ENCODE measurements around the gene EDC3. TPM values are rescaled to one million over a fixed set of nuclear protein-coding genes. Genes with fewer than 3 reads are reported as not detected.
"Not testable (repeated sequence)": the region's sequence is repeated elsewhere in the genome, so short reads cannot be mapped to it uniquely, and the experiment has no call there.

Gene EDC3
- total RNA-seq, 1 donor from 2014 or later, result 62.6 TPM

DNA sequence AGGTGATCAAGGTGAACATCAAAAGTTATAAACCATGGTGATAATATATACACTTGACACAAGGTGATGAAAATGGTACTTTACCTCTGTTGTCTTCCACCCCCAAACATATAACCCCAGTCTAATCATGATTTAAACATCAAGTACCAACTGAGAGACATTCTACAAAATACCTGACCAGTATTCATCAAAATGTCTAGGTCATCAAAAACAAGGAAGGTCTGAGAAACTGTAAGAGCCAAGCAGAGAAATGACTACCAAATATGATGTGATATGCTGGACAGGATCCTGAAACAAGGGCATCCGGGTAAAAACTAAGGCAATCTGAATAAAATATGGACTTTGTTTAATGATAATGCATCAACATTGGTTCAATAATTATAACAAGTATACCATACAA lies 27.8 kb downstream of the EDC3 start:
- Mint-ChIP-seq H3K4me3 (ENCODE audit: low read depth) (no peak overlapping the region), H3K27me3 (no peaks in the 10 kb centered on the region), H3K4me1 (ENCODE audit: low read depth) (no peaks in the 10 kb centered on the region), H3K27ac (no peak overlapping the region), H3K9me3 (ENCODE audit: low read depth) (no peaks in the 10 kb centered on the region), H3K36me3 (ENCODE audit: insufficient read depth) (peaks cover 9% of the 10 kb centered on the region)
- TF ChIP-seq CTCF (IDR thresholded peaks at IDR 0.05; ENCODE audit: unreplicated experiment), result no peak
- no peak for DNase-seq (ENCODE audit: low spot score, unreplicated experiment)

- no peaks in the 10 kb centered on the region for H3K4me1 Mint-ChIP-seq (ENCODE audit: low read depth)
- no peak overlapping the region for H3K4me3 Mint-ChIP-seq (ENCODE audit: low read depth)
- TF ChIP-seq CTCF (IDR thresholded peaks at IDR 0.05; ENCODE audit: unreplicated experiment), result no peak
- peaks cover 3% of the 10 kb centered on the region for H3K36me3 Mint-ChIP-seq (ENCODE audit: insufficient read depth)
- no peak for DNase-seq (ENCODE audit: low spot score, unreplicated experiment)
- H3K9me3 Mint-ChIP-seq (ENCODE audit: low read depth), result no peaks in the 10 kb centered on the region
- peak overlapping the region; percentile 80 for H3K27ac Mint-ChIP-seq
- no peaks in the 10 kb centered on the region for H3K27me3 Mint-ChIP-seq
Measured at GRCh38 chr15:74664670-74665069, 31.2 kb downstream of the EDC3 start.

DNA sequence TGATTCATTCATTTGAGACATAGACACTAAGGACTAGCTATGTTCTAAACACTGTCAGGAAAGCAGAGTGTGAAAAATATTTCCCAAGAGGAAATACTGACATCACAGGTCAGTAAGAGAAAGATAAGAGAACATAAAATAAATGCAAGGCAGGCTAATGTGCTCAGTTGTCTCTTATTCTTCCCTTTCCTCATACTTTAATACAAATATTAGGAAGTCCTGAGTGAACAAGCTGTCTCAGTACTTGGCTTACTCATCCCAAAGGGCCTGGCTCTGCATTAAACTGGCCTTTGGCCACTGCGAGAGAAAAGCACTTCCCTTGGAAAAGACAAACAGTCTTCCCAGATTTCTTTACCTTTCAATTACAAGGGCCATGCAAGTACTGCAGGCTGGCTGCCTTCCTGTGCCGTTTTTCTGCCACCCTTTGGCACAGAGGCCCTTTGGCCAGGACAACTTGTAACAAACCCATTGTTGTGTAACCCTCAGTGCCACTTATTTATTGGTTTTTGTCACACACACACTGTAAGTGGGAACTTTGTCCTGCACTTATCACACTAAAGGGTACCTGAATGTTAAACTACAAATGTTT lies 31.7 kb downstream of the EDC3 start:
- no peaks in the 10 kb centered on the region for H3K9me3 Mint-ChIP-seq (ENCODE audit: low read depth)

DNA sequence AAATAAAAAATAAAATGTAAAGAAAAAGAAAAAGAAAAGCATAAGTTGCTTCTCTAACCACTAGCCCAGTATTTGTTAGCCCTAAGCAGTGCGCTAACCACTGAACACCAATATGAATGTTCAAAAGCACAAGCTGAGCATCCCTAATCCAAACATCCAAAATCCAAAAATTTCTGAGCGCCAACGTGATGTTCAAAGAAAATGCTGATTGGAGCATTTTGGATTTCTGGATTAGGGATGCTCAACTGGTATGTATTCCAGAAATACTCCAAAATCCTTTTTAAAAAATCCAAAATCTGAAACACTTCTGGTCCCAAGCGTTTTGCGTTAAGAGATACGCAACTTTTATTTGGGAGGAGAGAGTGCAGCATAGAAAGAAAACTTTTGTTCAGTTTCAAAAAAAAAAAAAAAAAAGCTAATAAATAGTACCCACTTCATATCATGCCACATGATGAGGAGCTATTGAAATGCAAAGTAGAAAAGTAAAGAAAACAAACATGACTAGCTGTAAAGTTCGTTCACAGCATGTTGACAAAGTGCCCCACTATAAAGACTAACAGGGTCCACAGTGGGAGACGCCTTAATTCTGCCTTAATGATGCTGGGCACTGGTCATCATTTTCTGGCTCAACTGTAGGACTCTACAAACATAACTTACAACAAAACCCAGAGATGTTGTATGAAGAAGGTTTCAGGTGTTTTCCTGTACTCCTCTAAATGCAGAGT lies 32.4 kb downstream of the EDC3 start:
- H3K27ac Mint-ChIP-seq, result peak overlapping the region; percentile 62
- H3K27me3 Mint-ChIP-seq, result no peaks in the 10 kb centered on the region
- no peaks in the 10 kb centered on the region for H3K4me1 Mint-ChIP-seq (ENCODE audit: low read depth)
- no peaks in the 10 kb centered on the region for H3K9me3 Mint-ChIP-seq (ENCODE audit: low read depth)
- no peak for TF ChIP-seq CTCF (IDR thresholded peaks at IDR 0.05; ENCODE audit: unreplicated experiment)
- no peak overlapping the region for H3K4me3 Mint-ChIP-seq (ENCODE audit: low read depth)
- no peak for DNase-seq (ENCODE audit: low spot score, unreplicated experiment)
- peaks cover 3% of the 10 kb centered on the region for H3K36me3 Mint-ChIP-seq (ENCODE audit: insufficient read depth)

More for the DNA sequence above, 31.7 kb downstream of the EDC3 start:
- Mint-ChIP-seq H3K36me3 (ENCODE audit: insufficient read depth) (peaks cover 3% of the 10 kb centered on the region), H3K4me1 (ENCODE audit: low read depth) (no peaks in the 10 kb centered on the region), H3K27ac (peak overlapping the region; percentile 62), H3K4me3 (ENCODE audit: low read depth) (no peak overlapping the region), H3K27me3 (no peaks in the 10 kb centered on the region)
- no peak for DNase-seq (ENCODE audit: low spot score, unreplicated experiment)
- no peak for TF ChIP-seq CTCF (IDR thresholded peaks at IDR 0.05; ENCODE audit: unreplicated experiment)

GRCh38 chr15:74662064-74662860 lies 33.6 kb downstream of the EDC3 start:
- Mint-ChIP-seq H3K27me3 (no peaks in the 10 kb centered on the region), H3K4me1 (ENCODE audit: low read depth) (no peaks in the 10 kb centered on the region), H3K9me3 (ENCODE audit: low read depth) (no peaks in the 10 kb centered on the region), H3K27ac (no peak overlapping the region), H3K4me3 (ENCODE audit: low read depth) (no peak overlapping the region), H3K36me3 (ENCODE audit: insufficient read depth) (peaks cover 3% of the 10 kb centered on the region)
- no peak for TF ChIP-seq CTCF (IDR thresholded peaks at IDR 0.05; ENCODE audit: unreplicated experiment)
- no peak for DNase-seq (ENCODE audit: low spot score, unreplicated experiment)

GRCh38 chr15:74661280-74661679 lies 34.5 kb downstream of the EDC3 start:
- DNase-seq (ENCODE audit: low spot score, unreplicated experiment); H3K4me1 Mint-ChIP-seq (ENCODE audit: low read depth): not testable (repeated sequence)

More at GRCh38 chr15:74661280-74661679, 34.5 kb downstream of the EDC3 start:
- not testable (repeated sequence) for H3K36me3 Mint-ChIP-seq (ENCODE audit: insufficient read depth); H3K4me3 Mint-ChIP-seq (ENCODE audit: low read depth); H3K27ac Mint-ChIP-seq; H3K27me3 Mint-ChIP-seq; H3K9me3 Mint-ChIP-seq (ENCODE audit: low read depth)

All from progenitor cell of endocrine pancreas (in vitro differentiated cells).